Smooth muscle cell (in vitro differentiated cells): Measurements from ENCODE around the gene THBS4. TPM values are rescaled to one million over a fixed set of nuclear protein-coding genes. Genes with fewer than 3 reads are reported as not detected.

Experiments
- DNase-seq: peaks from one replicate; lab custom pipeline; 2025; ENCODE audit not compliant: unreplicated experiment; lab: John Stamatoyannopoulos, UW
- H2AFZ ChIP-seq: fragments of 200-600 bp; sonication (generic); 2 replicates; pipeline ENCODE4 v1.6.0; 2016; ENCODE audit warnings: antibody characterized with exemption, low read depth, mild to moderate bottlenecking
- H3F3A ChIP-seq: fragments of 200-600 bp; sonication (generic); 2 replicates; pipeline ENCODE4 v1.6.0; 2017; ENCODE audit warnings: antibody characterized with exemption, low read depth
- H3K27ac ChIP-seq: fragments of 200-600 bp; sonication (generic); 2 replicates; pipeline ENCODE4 v1.5.1; 2016; ENCODE audit warnings: low read depth, mild to moderate bottlenecking
- H3K27me3 ChIP-seq: fragments of 200-600 bp; sonication (generic); 2 replicates; pipeline ENCODE4 v1.6.1; 2016; ENCODE audit warnings: low read depth, mild to moderate bottlenecking
- H3K36me3 ChIP-seq: fragments of 200-600 bp; sonication (generic); 2 replicates; pipeline ENCODE4 v1.5.1; 2016; ENCODE audit warnings: low read depth
- H3K4me1 ChIP-seq: fragments of 200-600 bp; sonication (generic); 2 replicates; pipeline ENCODE4 v1.5.1; 2016; ENCODE audit warnings: low read depth
- H3K4me2 ChIP-seq: fragments of 200-600 bp; sonication (generic); 2 replicates; pipeline ENCODE4 v1.6.0; 2016; ENCODE audit warnings: mild to moderate bottlenecking
- H3K4me3 ChIP-seq: fragments of 200-600 bp; sonication (generic); 2 replicates; pipeline ENCODE4 v1.5.1; 2016; ENCODE audit warnings: mild to moderate bottlenecking
- H3K79me2 ChIP-seq: fragments of 200-600 bp; sonication (generic); 2 replicates; pipeline ENCODE4 v1.6.0; 2016; ENCODE audit warnings: low read depth, mild to moderate bottlenecking
- H3K9ac ChIP-seq: fragments of 200-600 bp; sonication (generic); 2 replicates; pipeline ENCODE4 v1.6.0; 2016; ENCODE audit warnings: low read depth
- H3K9me3 ChIP-seq: fragments of 200-600 bp; sonication (generic); replicated peaks from 2 replicates; pipeline ENCODE4 v1.5.1; 2016; ENCODE audit warnings: low read depth
- H4K20me1 ChIP-seq: fragments of 200-600 bp; sonication (generic); 2 replicates; pipeline ENCODE4 v1.6.0; 2016; ENCODE audit warnings: low read depth
- WGBS: methylation state at CpG from one replicate; pipeline ENCODE4 v1.1.7; 2016; ENCODE audit warnings: low lambda C conversion rate; 5-methylcytosine and 5-hydroxymethylcytosine counted together
- polyA plus RNA-seq: library from polyadenylated mRNA; unstranded; fragments of >200 nt; fragmentation: Nextera tagmentation; extraction: Ambion mirVana; gene quantifications from 2 replicates; pipeline ENCODE4 v1.2.1, GENCODE V29; 2016
- total RNA-seq: library from RNA; depleted of rRNA; stranded (reverse); fragments of >200 nt; gene quantifications from 2 replicates; pipeline ENCODE4 v1.2.3, GENCODE V29; 2014
- TF ChIP-seq, protein P1 (sequence below): fragments of 200-600 bp; sonication (generic); IDR thresholded peaks from 2 replicates; pipeline ENCODE4 v1.5.1; 2017; ENCODE audit warnings: borderline replicate concordance, mild to moderate bottlenecking, antibody characterized with exemption; ENCODE audit not compliant: insufficient read depth, poor library complexity, severe bottlenecking

THBS4 gene
- total and polyA plus RNA-seq, 2 experiments from 2014 or later = 0.61 to 2.9 TPM

DNA sequence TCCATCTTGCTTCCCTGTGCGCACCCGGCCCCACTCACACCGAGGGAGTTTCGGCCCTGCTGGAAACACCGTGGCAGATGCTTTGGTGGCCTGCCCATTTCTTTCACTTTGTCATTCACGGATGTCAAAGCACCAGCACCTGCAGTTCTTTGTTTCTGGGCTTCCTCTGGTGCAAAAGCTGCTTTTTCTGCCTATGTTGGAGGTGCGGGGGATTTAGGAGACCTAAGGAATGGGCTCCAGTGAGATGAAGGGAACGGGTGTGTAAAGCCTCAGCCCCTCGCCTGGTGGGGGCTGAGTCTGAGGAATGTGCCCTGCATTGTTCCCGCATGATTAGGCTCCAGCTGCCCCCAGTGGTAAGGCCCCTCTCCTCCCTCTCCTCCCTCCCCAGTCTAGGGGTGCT, 62.3 kb downstream of the THBS4 start:
- H3F3A ChIP-seq = no peaks in the 10 kb centered on the region
- H3K4me3 ChIP-seq = no peak overlapping the region
- no peaks in the 10 kb centered on the region for H4K20me1 ChIP-seq
- H3K9ac ChIP-seq = no peak overlapping the region
- H3K9me3 ChIP-seq = no peaks in the 10 kb centered on the region
- no peak for DNase-seq
- TF ChIP-seq, protein P1, sequence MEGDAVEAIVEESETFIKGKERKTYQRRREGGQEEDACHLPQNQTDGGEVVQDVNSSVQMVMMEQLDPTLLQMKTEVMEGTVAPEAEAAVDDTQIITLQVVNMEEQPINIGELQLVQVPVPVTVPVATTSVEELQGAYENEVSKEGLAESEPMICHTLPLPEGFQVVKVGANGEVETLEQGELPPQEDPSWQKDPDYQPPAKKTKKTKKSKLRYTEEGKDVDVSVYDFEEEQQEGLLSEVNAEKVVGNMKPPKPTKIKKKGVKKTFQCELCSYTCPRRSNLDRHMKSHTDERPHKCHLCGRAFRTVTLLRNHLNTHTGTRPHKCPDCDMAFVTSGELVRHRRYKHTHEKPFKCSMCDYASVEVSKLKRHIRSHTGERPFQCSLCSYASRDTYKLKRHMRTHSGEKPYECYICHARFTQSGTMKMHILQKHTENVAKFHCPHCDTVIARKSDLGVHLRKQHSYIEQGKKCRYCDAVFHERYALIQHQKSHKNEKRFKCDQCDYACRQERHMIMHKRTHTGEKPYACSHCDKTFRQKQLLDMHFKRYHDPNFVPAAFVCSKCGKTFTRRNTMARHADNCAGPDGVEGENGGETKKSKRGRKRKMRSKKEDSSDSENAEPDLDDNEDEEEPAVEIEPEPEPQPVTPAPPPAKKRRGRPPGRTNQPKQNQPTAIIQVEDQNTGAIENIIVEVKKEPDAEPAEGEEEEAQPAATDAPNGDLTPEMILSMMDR = no peak
- H3K36me3 ChIP-seq = no peaks in the 10 kb centered on the region
- WGBS = 80% methylated on average over 10 of the region's 10 CpGs
- H2AFZ ChIP-seq = no peak overlapping the region
- no peaks in the 10 kb centered on the region for H3K27me3 ChIP-seq
- H3K27ac ChIP-seq = no peak overlapping the region
- no peaks in the 10 kb centered on the region for H3K79me2 ChIP-seq
- H3K4me2 ChIP-seq = no peak overlapping the region
- peaks cover 28% of the 10 kb centered on the region for H3K4me1 ChIP-seq

DNA sequence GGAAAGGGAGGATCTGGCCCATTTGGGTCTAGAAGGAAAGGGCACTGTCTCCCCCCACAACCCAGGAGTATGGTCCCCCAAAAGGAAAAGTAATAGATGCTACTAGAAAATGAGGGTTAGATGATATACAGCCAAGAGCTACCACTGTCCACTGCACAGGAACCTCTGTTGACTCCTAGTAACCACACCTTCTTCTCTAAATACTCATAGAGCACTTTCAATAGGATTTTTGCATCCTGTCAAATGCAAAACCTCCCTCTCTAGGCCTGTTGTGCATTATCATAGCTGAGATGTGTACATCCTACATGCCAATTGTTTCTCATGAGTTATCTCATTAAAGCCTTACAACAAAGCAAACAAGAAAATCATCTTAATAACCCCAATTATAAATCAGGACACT, 66.8 kb downstream of the THBS4 start:
- H3K27me3 ChIP-seq = no peaks in the 10 kb centered on the region
- H3K4me2 ChIP-seq = no peak overlapping the region
- TF ChIP-seq, protein P1 = no peak
- H3F3A ChIP-seq = no peaks in the 10 kb centered on the region
- no peaks in the 10 kb centered on the region for H3K79me2 ChIP-seq
- no peaks in the 10 kb centered on the region for H3K9me3 ChIP-seq
- peaks cover 8% of the 10 kb centered on the region for H3K4me1 ChIP-seq
- H3K36me3 ChIP-seq = no peaks in the 10 kb centered on the region
- no peak overlapping the region for H3K4me3 ChIP-seq
- H3K9ac ChIP-seq = no peak overlapping the region
- H4K20me1 ChIP-seq = no peaks in the 10 kb centered on the region
- H2AFZ ChIP-seq = no peak overlapping the region
- no peak for DNase-seq
- no peak overlapping the region for H3K27ac ChIP-seq

DNA sequence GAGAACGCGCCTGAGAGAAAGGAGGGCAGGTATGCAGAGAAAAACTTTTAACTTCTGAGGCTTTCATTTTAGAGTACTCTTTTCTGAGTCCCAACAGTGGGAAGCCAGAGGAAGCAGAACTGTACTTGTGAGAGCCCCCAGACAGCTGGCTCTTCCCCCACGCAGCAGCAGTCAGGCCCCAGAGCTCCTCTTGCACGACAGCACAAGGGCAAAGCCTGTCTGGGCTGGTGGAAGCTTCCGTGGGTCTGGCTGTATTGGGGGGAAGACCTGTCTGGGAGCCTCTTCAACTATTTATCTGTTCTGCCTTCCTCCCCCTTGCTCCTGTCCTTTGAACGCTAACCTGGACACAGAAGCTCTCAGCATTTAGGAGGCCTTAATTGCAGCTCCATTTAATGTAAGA, 68.2 kb downstream of the THBS4 start:
- H3K4me1 ChIP-seq = peaks cover under 1% of the 10 kb centered on the region
- no peaks in the 10 kb centered on the region for H4K20me1 ChIP-seq
- 77% methylated on average over 6 of the region's 6 CpGs for WGBS
- H3K27ac ChIP-seq = no peak overlapping the region
- H3K79me2 ChIP-seq = no peaks in the 10 kb centered on the region
- H3K27me3 ChIP-seq = no peaks in the 10 kb centered on the region
- no peak overlapping the region for H3K4me2 ChIP-seq
- H2AFZ ChIP-seq = no peak overlapping the region
- no peaks in the 10 kb centered on the region for H3F3A ChIP-seq
- H3K9me3 ChIP-seq = no peaks in the 10 kb centered on the region
- no peak for DNase-seq
- no peak overlapping the region for H3K9ac ChIP-seq
- TF ChIP-seq, protein P1 = no peak
- no peak overlapping the region for H3K4me3 ChIP-seq
- no peaks in the 10 kb centered on the region for H3K36me3 ChIP-seq

DNA sequence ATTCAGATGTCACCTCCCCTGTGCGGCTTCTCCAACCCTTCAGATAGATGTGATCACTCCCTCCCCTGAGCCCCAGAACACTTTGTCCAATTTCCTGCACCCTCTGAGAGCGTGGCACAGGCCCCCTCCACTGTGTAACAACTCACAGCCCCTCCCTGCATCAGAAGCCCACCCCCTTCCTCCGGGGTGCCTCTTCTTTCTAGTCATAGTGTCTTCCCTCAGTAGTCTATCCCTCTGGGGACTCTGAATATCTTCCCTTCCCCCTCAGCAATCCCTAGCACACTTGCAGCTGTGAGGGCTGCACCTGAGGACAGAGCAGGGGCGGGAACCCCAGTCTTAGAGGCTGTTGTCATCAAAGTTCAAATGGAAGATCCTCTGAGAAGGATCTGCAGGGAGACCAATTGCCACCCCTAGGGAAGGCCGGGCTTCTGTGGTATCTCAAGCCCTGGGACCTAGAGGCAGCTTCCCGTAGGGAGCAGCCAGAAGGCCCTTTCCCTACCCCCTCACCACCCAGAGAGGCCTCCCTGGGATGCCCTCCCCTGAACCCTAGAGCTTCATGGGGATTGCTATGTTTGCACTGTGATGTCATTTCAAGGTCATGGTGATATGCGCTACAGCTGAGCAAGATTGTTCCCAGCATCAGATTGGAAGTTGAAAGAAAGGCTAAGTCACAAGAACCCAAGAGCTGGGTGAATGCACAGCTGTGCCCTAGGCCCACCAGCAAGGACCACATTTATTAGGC, 70.7 kb downstream of the THBS4 start:
- TF ChIP-seq, protein P1 = no peak
- DNase-seq = no peak

More for the DNA sequence above, 70.7 kb downstream of the THBS4 start:
- Histone ChIP-seq H3K4me3 (no peak overlapping the region), H3K27ac (no peak overlapping the region), H4K20me1 (no peaks in the 10 kb centered on the region), H3K4me2 (no peak overlapping the region), H3K36me3 (no peaks in the 10 kb centered on the region), H2AFZ (no peak overlapping the region), H3K79me2 (no peaks in the 10 kb centered on the region), H3K9ac (no peak overlapping the region), H3K9me3 (no peaks in the 10 kb centered on the region), H3K4me1 (peaks cover 16% of the 10 kb centered on the region), H3K27me3 (no peaks in the 10 kb centered on the region), H3F3A (no peaks in the 10 kb centered on the region)
- WGBS = 84% methylated on average over 7 of the region's 7 CpGs
